GM12865 (cell line): ENCODE results near the gene CXCR6.

ENCODE experiments used
- DNase-seq: peaks from one replicate; pipeline ENCODE4 v3.0.0; 2010; ENCODE audit warnings: low read depth
- H3K4me3 ChIP-seq: 2 replicates; pipeline ENCODE4 v1.5.1; 2011; ENCODE audit warnings: mild to moderate bottlenecking, low read depth, low read length, control low read depth
- CTCF ChIP-seq: IDR thresholded peaks from 2 replicates; pipeline ENCODE4 v1.5.1; 2011; ENCODE audit warnings: low read length, control low read depth, low read depth, inconsistent platforms; ENCODE audit not compliant: insufficient read depth; ENCODE audit errors: missing control alignments

The CXCR6 gene

GRCh38 chr3:45906681-45907407, 36.4 kb upstream of the CXCR6 start:
- no peak for DNase-seq
- no peak overlapping the region for H3K4me3 ChIP-seq
- TF ChIP-seq CTCF: peak; percentile 28

GRCh38 chr3:45907769-45908705, 35.2 kb upstream of the CXCR6 start:
- TF ChIP-seq CTCF: no peak
- H3K4me3 ChIP-seq: no peak overlapping the region
- no peak for DNase-seq

- DNase-seq: no peak
- no peak for TF ChIP-seq CTCF
- H3K4me3 ChIP-seq: no peak overlapping the region
Observed at GRCh38 chr3:45908761-45909160, 34.5 kb upstream of the CXCR6 start.

- no peak for DNase-seq
- no peak for TF ChIP-seq CTCF
- H3K4me3 ChIP-seq: no peak overlapping the region
Observed at GRCh38 chr3:45909542-45909941, 33.7 kb upstream of the CXCR6 start.

GRCh38 chr3:45910892-45911291, 32.4 kb upstream of the CXCR6 start:
- H3K4me3 ChIP-seq: no peak overlapping the region
- TF ChIP-seq CTCF: no peak
- no peak for DNase-seq

- TF ChIP-seq CTCF: no peak
- no peak overlapping the region for H3K4me3 ChIP-seq
- DNase-seq: no peak
Observed at GRCh38 chr3:45911511-45912226, 31.6 kb upstream of the CXCR6 start.
